Stimulated activated CD4-positive, alpha-beta T cell treated with anti-CD3 and anti-CD28 coated beads, TNF-alpha, amount 100 ng/mL, for 48 hours (primary cell): ENCODE data around the gene NKTR.

ENCODE experiments used
- DNase-seq, 3 donors: peaks; one replicate each; pipeline ENCODE4 v3.0.0-alpha.2; 2020; ENCODE audit warnings: low read depth in 3 of 3

NKTR gene

DNA sequence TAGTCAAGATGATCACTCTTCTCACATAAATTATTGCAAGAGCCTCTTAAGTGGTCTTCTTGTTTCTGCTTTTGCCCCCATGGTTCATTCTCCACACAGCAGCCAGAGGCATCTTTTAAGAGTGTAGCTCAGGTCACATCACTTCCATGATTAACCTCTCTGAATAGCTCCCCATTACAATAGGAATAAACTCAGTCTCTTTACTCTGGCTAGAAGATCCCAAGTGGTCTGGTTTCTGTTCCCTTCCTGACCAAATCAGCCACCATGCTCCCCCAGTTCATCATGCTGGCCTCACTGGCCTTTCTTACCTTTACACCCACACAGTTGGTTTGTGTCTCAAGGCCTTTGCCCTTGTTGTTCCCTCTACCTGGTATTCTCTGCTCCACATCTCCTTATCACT, 93.9 kb downstream of the NKTR start:
- no peak for DNase-seq

- no peak for DNase-seq
Observed at GRCh38 chr3:42696356-42697288, 96.1 kb downstream of the NKTR start.

GRCh38 chr3:42697289-42698051, 97.0 kb downstream of the NKTR start:
- DNase-seq = no peak
